GM18519 (cell line): Measurements from ENCODE around the gene ZSCAN12.

ENCODE experiments used
- ATAC-seq: cut with Tn5 transposase; IDR thresholded peaks from one replicate; pipeline ENCODE4 v1.9.1; 2021; ENCODE audit warnings: mild to moderate bottlenecking, moderate library complexity; ENCODE audit not compliant: unreplicated experiment, low FRiP score

Gene ZSCAN12

GRCh38 chr6:28334286-28335039, 65.1 kb downstream of the ZSCAN12 start:
- no peak for ATAC-seq

GRCh38 chr6:28333599-28334018, 65.9 kb downstream of the ZSCAN12 start:
- ATAC-seq = no peak

- no peak for ATAC-seq
Observed at GRCh38 chr6:28333047-28333446, 66.5 kb downstream of the ZSCAN12 start.

- no peak for ATAC-seq
Observed at GRCh38 chr6:28330041-28330440, 69.5 kb downstream of the ZSCAN12 start.
